GM18511 (cell line): ENCODE results near the gene MYBPC1.

Experiments
- ATAC-seq: cut with Tn5 transposase; IDR thresholded peaks from one replicate; pipeline ENCODE4 v1.9.1; 2021; ENCODE audit warnings: mild to moderate bottlenecking, moderate library complexity; ENCODE audit not compliant: unreplicated experiment

The MYBPC1 gene

DNA sequence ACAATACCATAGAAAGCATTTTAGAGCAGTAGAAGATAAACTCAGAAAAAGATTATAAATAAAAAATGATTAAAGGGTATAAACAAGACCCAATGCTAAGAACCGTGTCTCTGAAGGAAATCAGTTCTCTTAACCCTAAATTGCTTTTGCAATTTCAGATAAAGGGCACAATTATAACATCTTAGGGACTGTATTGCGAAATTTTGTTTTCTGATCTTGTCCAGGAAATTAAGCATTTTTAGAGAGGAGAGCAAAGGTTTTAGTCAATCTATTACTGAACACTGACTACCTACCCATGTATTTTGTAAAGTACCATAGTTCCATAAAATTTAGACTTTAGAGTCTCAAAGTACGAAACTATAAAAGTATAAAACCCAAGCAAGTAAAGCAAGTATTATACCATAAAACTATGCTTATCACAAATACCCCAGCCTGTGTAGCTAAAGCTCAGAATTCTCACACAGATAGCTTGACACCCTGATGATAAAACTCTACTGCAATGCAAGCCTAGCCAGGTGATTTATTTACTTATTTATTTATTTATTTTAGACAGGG, 95.8 kb downstream of the MYBPC1 start:
- no peak for ATAC-seq

DNA sequence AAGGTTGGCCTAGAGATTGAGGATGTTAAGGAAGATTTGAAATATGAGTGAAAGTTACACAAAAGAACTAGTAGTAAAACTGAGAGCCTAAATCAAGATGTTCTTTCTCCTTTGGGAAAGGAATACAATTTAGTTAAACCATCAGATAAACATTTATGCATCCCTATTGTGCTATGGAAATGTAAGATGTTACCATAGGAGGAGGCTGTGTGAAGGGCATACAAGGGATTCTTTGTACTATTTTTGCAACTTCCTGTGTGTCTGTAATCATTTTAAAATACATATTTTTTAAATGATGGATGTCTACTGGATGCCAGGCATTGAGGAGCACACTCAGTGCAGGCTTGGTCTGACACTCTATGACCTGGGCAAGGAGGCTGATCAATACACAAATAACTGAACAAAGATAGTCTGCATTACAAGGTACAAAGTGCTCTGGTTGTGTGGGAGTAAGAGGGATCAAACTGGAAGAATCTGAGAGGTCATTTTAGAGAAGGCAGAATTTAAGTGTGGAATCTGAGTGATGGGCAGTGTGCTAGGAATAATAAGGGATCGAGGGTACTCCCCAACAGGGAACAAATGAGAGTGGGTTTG, 96.8 kb downstream of the MYBPC1 start:
- no peak for ATAC-seq

DNA sequence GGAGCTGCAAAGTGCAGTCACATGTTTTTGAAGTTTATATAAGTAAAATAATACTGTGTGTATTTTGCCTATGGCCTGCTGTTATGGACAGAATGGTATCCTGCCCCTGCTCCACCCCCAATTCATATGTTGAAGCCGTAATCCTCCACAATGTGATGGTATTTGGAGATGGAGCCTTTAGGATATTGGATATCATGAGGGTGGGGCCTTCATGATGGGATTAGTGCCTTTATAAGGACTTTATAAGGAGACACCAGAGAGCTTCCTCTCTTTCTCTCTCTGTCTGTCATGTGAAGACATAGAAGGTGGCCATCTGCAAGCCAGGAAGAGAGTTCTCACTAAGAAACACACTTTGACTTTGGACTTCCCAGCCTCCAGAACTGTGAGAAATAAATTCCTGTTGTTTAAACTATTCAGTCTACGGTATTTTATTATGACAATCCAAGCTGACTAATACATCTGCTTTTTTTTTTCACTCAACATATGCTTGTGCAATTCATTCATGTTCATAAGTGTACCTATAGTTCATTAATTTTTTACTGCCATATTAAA, 99.6 kb downstream of the MYBPC1 start:
- no peak for ATAC-seq

DNA sequence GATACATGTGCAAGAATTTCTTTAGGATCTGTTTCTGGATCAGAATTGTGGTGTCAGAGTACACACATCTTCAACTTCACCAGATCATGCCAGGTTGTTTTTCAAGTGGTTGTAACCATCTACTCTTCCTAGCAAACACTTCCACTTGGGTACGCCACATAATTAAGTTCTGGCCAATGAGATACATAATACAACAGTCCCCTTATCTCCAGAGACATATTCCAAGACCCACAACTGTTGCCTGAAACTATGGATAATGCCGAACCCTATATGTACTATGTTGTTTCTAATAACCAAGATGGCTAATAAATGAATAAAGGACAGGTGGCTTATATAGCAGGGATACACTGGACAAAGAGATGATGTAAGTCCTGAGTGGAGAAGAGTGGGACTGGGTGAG, 100.2 kb downstream of the MYBPC1 start:
- no peak for ATAC-seq

DNA sequence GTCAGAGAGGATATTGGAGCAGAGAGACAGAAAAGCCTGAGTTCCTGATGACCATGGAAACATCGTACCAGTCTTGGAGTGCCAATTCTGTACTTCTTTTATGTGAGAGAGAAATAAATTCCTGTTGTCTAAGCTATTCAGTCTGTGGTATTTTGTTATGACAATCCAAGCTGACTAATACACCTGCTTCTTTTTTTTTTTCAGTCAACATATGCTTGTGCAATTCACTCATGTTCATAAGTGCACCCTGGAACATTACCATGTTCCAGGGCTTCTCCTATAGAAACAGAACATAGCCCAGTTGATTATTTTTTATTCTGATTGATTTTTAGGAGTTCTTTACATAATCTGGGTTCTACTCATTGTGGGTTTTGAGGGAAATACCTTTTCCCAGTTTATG, 100.9 kb downstream of the MYBPC1 start:
- ATAC-seq: no peak

DNA sequence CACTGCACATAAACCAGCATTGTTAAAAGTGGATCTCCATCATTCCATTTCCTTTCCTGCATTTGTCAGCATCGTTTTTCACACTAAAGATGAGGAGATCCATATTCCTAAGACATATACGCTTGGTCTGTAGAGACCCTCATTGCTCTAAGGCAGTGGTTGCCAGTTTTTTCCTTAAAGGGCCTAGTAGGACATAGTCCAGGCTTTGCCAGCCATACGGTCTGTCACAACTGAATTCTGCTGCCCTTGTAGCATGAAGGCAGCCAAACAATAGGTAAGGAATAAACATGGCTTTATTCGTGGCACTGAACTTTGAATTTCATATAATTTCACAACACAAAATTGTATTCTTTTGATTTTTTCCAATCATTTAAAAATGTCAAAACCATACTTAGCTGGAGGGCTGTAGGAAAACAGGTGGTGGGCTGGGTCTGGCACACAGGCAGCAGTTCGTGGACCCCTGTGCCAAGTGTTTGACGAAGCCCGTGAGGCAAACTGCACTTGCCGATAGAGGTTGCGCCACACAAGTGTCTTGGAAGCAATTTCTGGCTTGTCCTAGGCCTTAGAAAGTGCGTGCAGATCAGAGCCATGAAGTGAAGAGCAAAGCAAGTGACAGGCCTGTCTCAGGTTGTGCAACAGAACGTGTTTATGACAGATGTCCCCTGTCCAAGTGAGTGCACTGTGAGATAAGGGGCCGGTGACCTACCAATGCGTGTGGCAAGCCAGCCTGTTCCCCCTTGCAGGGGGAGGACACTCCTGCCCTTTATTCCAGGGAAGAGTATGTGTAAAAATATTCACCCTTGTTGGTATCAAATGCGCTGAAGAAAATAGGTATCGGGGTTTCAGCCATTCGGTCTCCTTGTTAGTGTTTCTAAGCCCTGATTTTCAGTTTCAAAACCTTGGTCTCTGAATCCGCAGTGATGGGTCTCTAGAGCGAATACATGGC, 101.8 kb downstream of the MYBPC1 start:
- ATAC-seq: peak; percentile 35

DNA sequence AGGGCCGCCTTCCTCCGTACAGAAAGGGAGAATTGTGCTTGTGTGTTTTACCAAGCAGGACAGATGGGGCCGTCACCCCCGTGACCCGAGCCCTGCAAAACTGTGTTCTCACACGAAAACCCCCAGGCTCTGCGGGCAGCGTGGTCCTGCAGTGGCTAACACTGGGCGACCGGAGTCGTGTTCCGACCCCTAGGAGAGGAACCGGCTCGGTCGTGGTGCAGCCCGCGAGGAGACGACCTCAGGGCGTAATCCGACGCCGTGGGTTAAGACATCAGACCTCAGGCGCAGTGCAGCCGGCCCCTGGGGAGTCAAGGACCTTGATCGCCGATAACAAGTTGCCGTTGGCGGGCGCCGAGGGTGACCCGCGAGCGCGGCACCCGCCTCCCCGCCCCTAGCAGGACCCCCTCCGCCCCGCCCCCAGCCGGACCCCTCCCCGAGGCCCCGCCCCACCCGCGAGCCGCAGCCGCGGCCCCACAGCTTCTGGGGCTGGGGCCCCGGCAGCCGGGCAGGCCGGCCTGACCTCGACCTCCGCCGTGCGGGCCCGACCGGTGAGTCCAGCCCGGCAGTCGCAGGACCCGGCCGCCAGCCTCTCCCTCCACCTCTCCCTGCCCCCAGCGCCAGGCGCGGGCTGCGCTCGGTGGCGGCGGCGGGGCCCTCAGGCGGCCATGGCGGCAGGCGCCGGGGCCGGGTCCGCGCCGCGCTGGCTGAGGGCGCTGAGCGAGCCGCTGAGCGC, 102.6 kb downstream of the MYBPC1 start, which contains the start of gene CHPT1:
Gene CHPT1 (plus strand): TSS at position 444 of the 733 bp plus-strand sequence. CDS start 222 bp downstream, at position 666.
- ATAC-seq: peak; percentile 76

DNA sequence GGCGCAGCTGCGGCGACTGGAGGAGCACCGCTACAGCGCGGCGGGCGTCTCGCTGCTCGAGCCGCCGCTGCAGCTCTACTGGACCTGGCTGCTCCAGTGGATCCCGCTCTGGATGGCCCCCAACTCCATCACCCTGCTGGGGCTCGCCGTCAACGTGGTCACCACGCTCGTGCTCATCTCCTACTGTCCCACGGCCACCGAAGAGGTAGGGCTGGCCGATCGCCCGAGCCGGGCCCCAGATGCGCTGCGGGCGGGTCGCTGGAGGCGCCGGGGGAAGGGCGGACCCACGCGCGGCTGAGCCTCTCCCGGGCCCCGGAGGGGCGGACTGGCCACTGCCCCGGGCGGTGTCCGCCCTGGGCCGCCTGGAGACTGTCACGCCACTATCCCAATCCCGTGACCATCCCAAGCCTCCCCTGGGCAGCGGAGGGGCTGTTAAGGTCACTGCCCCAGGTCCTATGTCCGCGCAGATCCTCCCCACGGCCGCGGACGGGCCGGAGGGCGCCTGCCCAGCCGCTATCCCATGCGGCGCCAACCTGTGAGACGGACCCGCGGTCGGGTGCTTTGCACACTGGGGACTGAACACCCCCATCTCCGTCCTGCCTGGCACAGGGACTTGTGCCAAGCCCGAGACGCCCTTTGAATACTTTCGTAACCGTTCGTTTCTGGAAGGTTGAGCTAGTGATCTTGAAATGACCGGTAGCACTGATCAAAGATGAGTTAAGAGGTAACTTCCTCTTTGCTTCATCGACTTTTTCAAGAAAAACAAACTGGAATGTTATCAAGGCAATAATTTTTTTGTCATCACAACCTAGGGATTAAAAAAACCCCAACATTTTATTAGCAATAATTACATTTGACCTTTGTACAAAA, 103.4 kb downstream of the MYBPC1 start:
- peak; percentile 38 for ATAC-seq

DNA sequence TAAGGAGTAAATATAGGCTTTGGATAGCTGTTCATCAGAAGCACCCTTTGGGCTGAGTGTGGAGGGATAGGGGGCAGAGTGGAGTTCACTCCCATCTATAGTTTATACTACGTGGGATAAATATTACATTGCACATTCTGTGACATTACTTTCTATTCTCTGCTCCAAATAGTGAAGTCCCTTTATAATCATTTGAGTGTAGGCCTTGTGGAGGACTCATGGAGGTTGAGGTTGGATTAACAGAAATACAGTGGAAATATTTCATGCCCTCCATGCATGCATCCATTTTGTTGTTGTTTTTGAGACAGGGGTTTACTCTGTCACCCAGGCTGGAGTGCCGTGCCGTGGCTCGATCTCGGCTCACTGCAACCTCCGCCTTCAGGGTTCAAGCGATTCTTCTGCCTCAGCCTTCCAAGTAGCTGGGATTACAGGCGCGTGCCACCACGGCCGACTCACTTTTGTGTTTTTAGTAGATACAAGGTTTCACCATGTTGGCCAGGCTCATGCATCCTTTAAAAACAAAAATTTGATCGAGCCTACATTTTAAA, 104.1 kb downstream of the MYBPC1 start:
- no peak for ATAC-seq

DNA sequence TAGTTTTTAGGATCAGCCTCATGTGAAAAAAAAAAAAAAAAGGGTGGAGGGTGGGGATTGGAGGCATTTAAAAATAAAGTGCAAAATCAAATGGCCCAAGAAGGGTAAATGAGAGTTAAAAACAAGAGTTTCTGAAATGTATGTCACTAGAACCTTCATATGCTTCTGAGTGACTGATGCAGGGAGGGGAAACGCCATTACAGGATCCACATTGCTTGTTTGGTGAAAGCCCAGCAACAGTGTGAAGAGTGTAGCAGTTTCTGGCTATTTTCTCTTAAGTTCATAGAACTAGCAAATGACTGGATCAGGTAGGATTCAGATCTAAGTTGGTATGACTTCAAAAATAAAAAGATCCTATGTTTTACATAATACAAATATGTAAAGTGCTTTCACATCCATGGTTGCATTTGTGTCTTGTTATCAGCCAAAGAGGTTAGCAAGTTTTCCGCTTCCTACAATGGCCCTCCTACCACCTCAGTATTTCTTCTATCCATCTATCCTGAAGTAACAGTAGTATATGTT, 105.6 kb downstream of the MYBPC1 start:
- ATAC-seq: no peak

DNA sequence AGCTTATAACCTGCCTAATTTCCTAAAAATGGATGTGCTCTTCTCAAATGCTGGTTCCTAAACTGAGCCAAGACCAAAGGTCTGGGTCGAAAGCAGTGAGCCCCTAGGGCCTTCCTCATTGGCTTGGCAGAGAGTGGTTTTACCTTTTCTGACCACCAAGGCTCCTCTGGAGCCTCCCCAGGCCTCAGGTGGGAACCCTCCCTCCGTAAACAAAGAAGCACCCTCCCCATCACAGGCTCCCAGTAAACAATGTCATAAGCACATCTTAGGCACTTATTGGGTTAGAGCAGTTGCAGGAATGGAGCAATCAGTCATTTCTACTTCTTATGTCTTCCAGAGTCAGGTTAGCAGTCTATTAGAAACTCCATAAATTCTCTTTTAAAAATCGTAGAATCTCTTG, 108.7 kb downstream of the MYBPC1 start:
- ATAC-seq: no peak

DNA sequence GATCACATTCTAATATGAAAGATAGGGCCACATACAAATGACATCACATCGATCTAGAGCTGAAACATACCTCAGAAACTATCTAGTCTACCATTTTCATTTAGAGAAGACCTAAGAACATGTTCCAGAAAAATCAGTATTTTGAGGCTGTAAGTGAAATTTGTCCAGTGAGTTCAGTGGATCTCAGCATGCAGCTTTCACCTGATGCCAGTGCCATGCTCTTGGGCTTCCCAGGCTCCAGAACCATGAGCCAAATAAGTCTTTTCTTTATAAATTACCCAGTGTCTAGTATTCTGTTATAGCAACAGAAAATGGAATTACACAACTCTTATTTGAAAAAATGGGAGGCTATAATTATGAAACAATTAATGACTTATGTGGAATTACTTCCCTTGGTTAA, 111.6 kb downstream of the MYBPC1 start:
- no peak for ATAC-seq

DNA sequence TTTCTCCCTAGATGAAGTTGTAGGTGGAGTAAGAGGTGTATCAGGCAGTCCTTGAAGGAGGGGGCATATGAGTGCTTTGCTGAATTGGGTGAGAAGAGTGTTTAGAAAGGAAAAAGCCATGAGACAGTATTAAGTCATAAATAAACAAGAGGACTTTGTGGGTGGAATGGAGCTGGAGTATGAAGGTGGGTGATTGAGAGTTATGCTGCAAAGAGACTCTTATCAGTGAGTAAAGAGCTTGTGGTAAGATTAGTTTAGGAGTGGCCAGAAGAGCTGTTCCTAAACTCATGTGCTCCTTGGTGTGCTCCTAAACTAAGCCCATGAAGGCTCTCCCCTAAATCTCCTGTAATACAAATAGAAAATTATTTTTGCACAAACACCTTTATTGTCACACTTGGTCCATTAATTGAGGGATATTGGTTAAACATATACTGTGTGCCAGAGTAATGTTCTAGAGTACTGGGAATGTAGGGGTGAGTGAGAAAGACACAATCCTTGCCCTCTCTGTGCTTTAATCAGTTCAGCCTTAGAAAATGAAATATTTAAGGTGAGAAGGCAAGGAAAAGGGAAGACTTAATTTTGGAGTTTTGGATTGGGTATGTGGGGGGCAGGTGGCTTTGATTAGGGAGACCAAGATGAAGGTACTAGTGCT, 112.5 kb downstream of the MYBPC1 start:
- no peak for ATAC-seq

DNA sequence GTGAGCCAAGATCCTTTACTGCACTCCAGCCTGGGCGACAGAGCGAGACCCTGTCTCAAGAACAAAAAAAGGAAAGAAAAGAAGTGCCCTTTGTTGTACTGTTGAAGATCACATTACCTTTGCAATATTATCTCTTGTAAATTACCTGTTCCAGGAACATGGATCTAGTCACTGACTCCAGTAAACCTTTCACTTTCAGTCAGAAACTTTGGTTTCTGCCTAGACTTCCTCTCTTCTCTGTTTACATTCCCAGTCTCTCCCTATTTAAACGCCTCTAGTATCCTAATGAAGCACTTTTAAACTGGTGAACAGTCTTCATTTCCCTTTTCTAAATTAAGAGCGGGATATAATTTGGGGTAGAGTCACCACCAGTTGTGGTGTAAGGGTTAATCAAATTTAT, 115.5 kb downstream of the MYBPC1 start:
- ATAC-seq: no peak

DNA sequence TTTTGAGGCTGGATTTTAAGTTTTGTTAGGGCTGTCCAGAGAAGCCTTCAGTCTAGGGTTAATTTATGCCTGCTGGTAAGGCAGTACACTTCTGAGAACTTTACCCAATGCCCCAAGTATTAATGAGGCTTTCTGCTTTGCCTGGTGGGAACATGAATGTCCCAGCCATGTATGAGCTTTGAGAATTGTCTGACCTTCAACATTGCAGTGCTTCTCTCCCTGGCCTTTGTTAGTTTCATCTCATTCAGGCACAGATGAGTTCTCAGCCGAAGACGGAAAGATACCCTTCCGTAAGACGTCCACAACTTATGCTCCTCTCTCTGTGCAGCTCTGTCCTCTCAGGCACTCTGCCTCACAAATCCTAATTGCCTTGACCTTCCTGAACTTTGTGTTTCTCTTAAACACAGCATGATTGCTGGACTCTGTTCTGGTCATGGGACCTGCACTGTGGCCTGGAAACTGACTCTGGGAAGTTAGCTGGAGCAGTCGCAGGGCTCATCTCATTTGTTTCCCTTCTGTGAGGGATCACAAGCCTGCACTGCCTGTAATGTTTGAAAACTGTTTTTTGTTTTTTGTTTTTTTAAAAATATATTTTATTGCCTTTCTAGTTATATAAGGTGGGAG, 118.4 kb downstream of the MYBPC1 start:
- no peak for ATAC-seq

DNA sequence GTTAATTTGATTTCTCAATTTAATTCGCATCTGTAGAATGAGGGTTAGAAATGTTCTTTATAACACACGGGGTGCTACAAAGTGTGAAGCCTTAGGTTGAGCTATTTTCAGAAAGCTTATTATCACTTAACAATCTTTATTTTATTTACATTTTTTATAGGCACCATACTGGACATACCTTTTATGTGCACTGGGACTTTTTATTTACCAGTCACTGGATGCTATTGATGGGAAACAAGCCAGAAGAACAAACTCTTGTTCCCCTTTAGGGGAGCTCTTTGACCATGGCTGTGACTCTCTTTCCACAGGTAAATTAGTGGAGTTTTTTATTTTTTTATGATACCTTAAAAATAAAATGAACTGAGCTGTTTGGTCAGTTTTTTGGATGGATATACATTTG, 119.2 kb downstream of the MYBPC1 start:
- no peak for ATAC-seq

DNA sequence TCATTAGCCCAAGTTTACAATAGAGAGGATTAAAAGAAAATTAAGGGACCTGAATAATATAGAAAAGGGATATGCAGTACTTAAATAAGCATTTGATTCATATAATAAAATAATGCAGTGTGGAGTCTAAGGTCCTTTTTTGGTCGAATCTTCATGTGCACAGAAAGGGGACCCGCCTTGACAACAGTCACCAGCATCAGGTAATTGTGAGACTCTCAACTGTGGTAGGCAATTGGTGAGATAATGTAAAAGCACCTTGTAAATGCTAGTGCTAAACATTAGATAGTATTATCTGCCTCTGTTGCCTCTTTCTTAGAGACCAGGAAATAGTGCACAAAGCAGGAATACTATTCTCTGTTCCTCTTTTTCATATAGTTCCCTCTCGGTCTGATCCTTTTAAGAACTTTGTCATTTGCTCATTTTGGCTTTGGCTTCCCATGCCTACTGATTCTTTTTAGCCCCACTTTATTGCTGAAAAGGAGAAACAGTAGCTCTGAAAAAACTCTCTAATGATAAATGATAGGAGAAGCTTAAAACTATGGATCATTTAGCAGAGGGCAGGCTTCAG, 120.2 kb downstream of the MYBPC1 start:
- ATAC-seq: no peak

DNA sequence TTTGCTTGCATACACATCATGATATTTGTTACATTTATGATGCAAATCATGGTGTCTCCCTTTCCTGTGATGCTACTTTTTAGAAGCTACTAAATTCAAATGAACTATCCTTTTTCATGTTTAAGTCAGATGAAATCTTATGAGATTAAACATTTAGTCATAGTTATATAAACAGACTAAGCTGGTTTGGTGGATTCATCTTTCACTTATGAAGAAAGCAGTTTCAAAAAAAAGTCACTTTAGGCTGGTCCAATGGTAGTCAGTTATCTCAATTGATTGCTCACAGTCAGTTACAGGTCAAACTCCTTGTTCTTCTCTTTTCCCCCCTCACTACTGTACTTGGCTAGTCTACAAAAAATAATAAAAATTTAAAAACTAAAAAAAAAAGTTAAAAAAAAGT, 124.8 kb downstream of the MYBPC1 start:
- no peak for ATAC-seq
